HEK293 (cell line): Measurements from ENCODE around the gene DHX16.

Experiments
- BCL6B ChIP-seq: fragments of 450-650 bp; formaldehyde crosslinking; IDR thresholded peaks from 2 replicates; pipeline ENCODE4 v1.5.1; 2017; ENCODE audit warnings: missing biosample characterization, missing genetic modification characterization
- GLIS1 ChIP-seq: fragments of 450-650 bp; formaldehyde crosslinking; IDR thresholded peaks from 2 replicates; pipeline ENCODE4 v1.5.1; 2016; ENCODE audit warnings: missing biosample characterization, missing genetic modification characterization
- GLIS2 ChIP-seq: fragments of 450-650 bp; formaldehyde crosslinking; IDR thresholded peaks from 2 replicates; pipeline ENCODE4 v1.5.1; 2016; ENCODE audit warnings: missing biosample characterization, missing genetic modification characterization
- IKZF3 ChIP-seq: fragments of 450-650 bp; IDR thresholded peaks from 2 replicates; pipeline ENCODE4 v1.5.0; 2018; ENCODE audit warnings: missing biosample characterization, mild to moderate bottlenecking, missing genetic modification characterization, moderate library complexity
- KLF1 ChIP-seq: fragments of 450-650 bp; formaldehyde crosslinking; IDR thresholded peaks from 2 replicates; pipeline ENCODE4 v1.5.1; 2016; ENCODE audit warnings: missing biosample characterization, missing genetic modification characterization
- KLF17 ChIP-seq: fragments of 450-650 bp; formaldehyde crosslinking; IDR thresholded peaks from 2 replicates; pipeline ENCODE4 v1.5.1; 2016; ENCODE audit warnings: missing biosample characterization, missing genetic modification characterization
- SETDB1 ChIP-seq: IDR thresholded peaks from one replicate; pipeline ENCODE4 v1.6.1; 2017; ENCODE audit warnings: mild to moderate bottlenecking, low read length, moderate library complexity, mixed read lengths; ENCODE audit not compliant: insufficient read length
- SP2 ChIP-seq: fragments of 450-650 bp; formaldehyde crosslinking; IDR thresholded peaks from 2 replicates; pipeline ENCODE4 v1.5.1; 2016; ENCODE audit warnings: missing biosample characterization, missing genetic modification characterization
- YY2 ChIP-seq: fragments of 450-650 bp; formaldehyde crosslinking; IDR thresholded peaks from 2 replicates; pipeline ENCODE4 v1.5.1; 2016; ENCODE audit warnings: missing biosample characterization, missing genetic modification characterization
- ZFP69B ChIP-seq: fragments of 450-650 bp; formaldehyde crosslinking; IDR thresholded peaks from 2 replicates; pipeline ENCODE4 v1.5.1; 2016; ENCODE audit warnings: missing biosample characterization, missing genetic modification characterization
- ZNF121 ChIP-seq: fragments of 450-650 bp; formaldehyde crosslinking; IDR thresholded peaks from 2 replicates; pipeline ENCODE4 v1.5.1; 2016; ENCODE audit warnings: missing biosample characterization, missing genetic modification characterization
- ZNF157 ChIP-seq: fragments of 450-650 bp; formaldehyde crosslinking; IDR thresholded peaks from 2 replicates; pipeline ENCODE4 v1.5.1; 2016; ENCODE audit warnings: missing biosample characterization, missing genetic modification characterization
- ZNF248 ChIP-seq: fragments of 450-650 bp; formaldehyde crosslinking; IDR thresholded peaks from 2 replicates; pipeline ENCODE4 v1.5.1; 2017; ENCODE audit warnings: missing biosample characterization, missing genetic modification characterization
- ZNF280C ChIP-seq: fragments of 450-650 bp; formaldehyde crosslinking; IDR thresholded peaks from 2 replicates; pipeline ENCODE4 v1.5.1; 2016; ENCODE audit warnings: missing biosample characterization, missing genetic modification characterization
- ZNF335 ChIP-seq: fragments of 450-650 bp; formaldehyde crosslinking; conservative IDR thresholded peaks from 2 replicates; pipeline ENCODE4 v1.5.1; 2016; ENCODE audit warnings: missing biosample characterization, missing genetic modification characterization
- ZNF341 ChIP-seq: fragments of 450-650 bp; formaldehyde crosslinking; IDR thresholded peaks from 2 replicates; pipeline ENCODE4; 2016; ENCODE audit warnings: low read depth, missing biosample characterization, missing genetic modification characterization
- ZNF362 ChIP-seq: fragments of 450-650 bp; formaldehyde crosslinking; IDR thresholded peaks from 2 replicates; pipeline ENCODE4 v1.5.1; 2016; ENCODE audit warnings: missing biosample characterization, missing genetic modification characterization
- ZNF398 ChIP-seq: fragments of 450-650 bp; formaldehyde crosslinking; IDR thresholded peaks from 2 replicates; pipeline ENCODE4 v1.5.1; 2017; ENCODE audit warnings: missing biosample characterization, missing genetic modification characterization
- ZNF404 ChIP-seq: fragments of 450-650 bp; formaldehyde crosslinking; IDR thresholded peaks from 2 replicates; pipeline ENCODE4 v1.5.1; 2017; ENCODE audit warnings: missing biosample characterization, missing genetic modification characterization
- ZNF423 ChIP-seq: fragments of 450-650 bp; formaldehyde crosslinking; IDR thresholded peaks from 2 replicates; pipeline ENCODE4 v1.5.1; 2016; ENCODE audit warnings: missing biosample characterization, missing genetic modification characterization
- ZNF530 ChIP-seq: fragments of 450-650 bp; formaldehyde crosslinking; IDR thresholded peaks from 2 replicates; pipeline ENCODE4 v1.5.1; 2016; ENCODE audit warnings: low read depth, missing biosample characterization, missing genetic modification characterization
- ZNF544 ChIP-seq: fragments of 450-650 bp; formaldehyde crosslinking; IDR thresholded peaks from 2 replicates; pipeline ENCODE4 v1.5.0; 2017; ENCODE audit warnings: missing biosample characterization, missing genetic modification characterization
- ZNF623 ChIP-seq: fragments of 450-650 bp; formaldehyde crosslinking; IDR thresholded peaks from 2 replicates; pipeline ENCODE4 v1.5.1; 2016; ENCODE audit warnings: missing biosample characterization, missing genetic modification characterization
- ZNF639 ChIP-seq: fragments of 450-650 bp; formaldehyde crosslinking; IDR thresholded peaks from 2 replicates; pipeline ENCODE4 v1.5.1; 2016; ENCODE audit warnings: missing biosample characterization, missing genetic modification characterization
- ZNF660 ChIP-seq: fragments of 450-650 bp; IDR thresholded peaks from 2 replicates; pipeline ENCODE4 v1.5.1; 2018; ENCODE audit warnings: missing biosample characterization, mild to moderate bottlenecking, missing genetic modification characterization
- ZNF704 ChIP-seq: fragments of 450-650 bp; formaldehyde crosslinking; IDR thresholded peaks from 2 replicates; pipeline ENCODE4 v1.5.1; 2016; ENCODE audit warnings: missing biosample characterization, missing genetic modification characterization
- ZNF792 ChIP-seq: fragments of 450-650 bp; formaldehyde crosslinking; IDR thresholded peaks from 2 replicates; pipeline ENCODE4 v1.5.1; 2016; ENCODE audit warnings: missing biosample characterization, missing genetic modification characterization
- ZSCAN4 ChIP-seq: fragments of 450-650 bp; formaldehyde crosslinking; IDR thresholded peaks from 2 replicates; pipeline ENCODE4 v1.5.1; 2017; ENCODE audit warnings: missing biosample characterization, missing genetic modification characterization

DHX16 gene

GRCh38 chr6:30719791-30720737 lies 47.3 kb upstream of the DHX16 start, which contains the start of gene TUBB (continued):
- TF ChIP-seq ZNF398 (tag by site-specific recombination) = peak; percentile 75; the same call in 1 of the 2 replicates
- 0 out of 2 replicates have a peak, but pooled peaks have one; percentile 14 for TF ChIP-seq ZSCAN4
- 0 out of 2 replicates have a peak, but pooled peaks have one; percentile 60 for TF ChIP-seq YY2
- TF ChIP-seq ZNF544 = no peak
- no peak for TF ChIP-seq ZNF121
- no peak for TF ChIP-seq ZNF157 (tag by site-specific recombination)
- no peak for TF ChIP-seq ZNF704 (tag by site-specific recombination)
- TF ChIP-seq SETDB1 = no peak
- peak; percentile 18; the same call in 1 of the 2 replicates for TF ChIP-seq KLF17 (tag by site-specific recombination)
- peak; percentile 37 for TF ChIP-seq ZNF341 (tag by site-specific recombination)
- TF ChIP-seq ZNF248 (tag by site-specific recombination) = no peak
- no peak for TF ChIP-seq ZNF404 (tag by site-specific recombination)
- no peak for TF ChIP-seq ZNF280C (tag by site-specific recombination)
- TF ChIP-seq ZNF423 (tag by site-specific recombination) = no peak
- no peak for TF ChIP-seq ZFP69B (tag by site-specific recombination)
- TF ChIP-seq ZNF623 = no peak; the same call in 1 of the 2 replicates
- no peak for TF ChIP-seq BCL6B (tag by site-specific recombination)
- TF ChIP-seq ZNF792 (tag by site-specific recombination) = no peak
- 0 out of 2 replicates have a peak, but pooled peaks have one; percentile 14 for TF ChIP-seq GLIS2 (tag by site-specific recombination)
- no peak for TF ChIP-seq GLIS1
- no peak for TF ChIP-seq ZNF530
- peak; percentile 98 for TF ChIP-seq SP2 (tag by site-specific recombination)
- TF ChIP-seq ZNF362 (tag by site-specific recombination) = peak; percentile 71
- TF ChIP-seq KLF1 (tag by site-specific recombination) = peak; percentile 32; the same call in 1 of the 2 replicates
- peak; percentile 82 for TF ChIP-seq IKZF3 (tag by site-specific recombination)
- no peak; the same call in 1 of the 2 replicates for TF ChIP-seq ZNF639 (tag by site-specific recombination)
- peak; percentile 11 for TF ChIP-seq ZNF660 (tag by site-specific recombination)
- TF ChIP-seq ZNF335 (tag by site-specific recombination) = peak; percentile 82
